MCF 10A (cell line): ENCODE measurements around the gene GRIN1. TPM values are rescaled to one million over a fixed set of nuclear protein-coding genes. Genes with fewer than 3 reads are reported as not detected.

Source experiments
- BruUV-seq: library from RNA; stranded (reverse); fragments of 400-500 nt; replicated peaks from 2 replicates; lab custom pipeline; 2021; lab: Mats Ljungman, UMichigan
- CTCF ChIA-PET: fragments of 300-600 bp; sonication (Branson Sonifier 250); formaldehyde crosslinking; extraction: SDS; loops from one replicate; lab custom pipeline; 2021; ENCODE audit warnings: antibody characterized with exemption, inconsistent platforms; lab: Yijun Ruan, JAX
- POLR2A ChIA-PET: fragments of 300-600, 350-650 bp; sonication (Branson Sonifier 250); formaldehyde crosslinking; extraction: SDS; loops from one replicate; lab custom pipeline; 2020; ENCODE audit warnings: antibody characterized with exemption, inconsistent platforms; lab: Yijun Ruan, JAX
- DNase-seq: peaks from one replicate; pipeline ENCODE4 v3.0.0-alpha.2; 2018; ENCODE audit not compliant: unreplicated experiment
- H3K27ac Mint-ChIP-seq: one replicate; pipeline ENCODE4 v1.8.0; 2022; ENCODE audit warnings: mild to moderate bottlenecking, low read depth, mixed read lengths; ENCODE audit not compliant: unreplicated experiment
- H3K27me3 Mint-ChIP-seq: one replicate; pipeline ENCODE4 v1.8.0; 2022; ENCODE audit warnings: mixed read lengths; ENCODE audit not compliant: insufficient read depth, unreplicated experiment
- H3K36me3 Mint-ChIP-seq: one replicate; pipeline ENCODE4 v1.8.0; 2022; ENCODE audit warnings: mild to moderate bottlenecking, moderate library complexity, mixed read lengths; ENCODE audit not compliant: insufficient read depth, unreplicated experiment
- H3K4me1 Mint-ChIP-seq: one replicate; pipeline ENCODE4 v1.8.0; 2022; ENCODE audit warnings: mixed read lengths; ENCODE audit not compliant: insufficient read depth, unreplicated experiment
- H3K4me3 Mint-ChIP-seq: one replicate; pipeline ENCODE4 v1.8.0; 2022; ENCODE audit warnings: mild to moderate bottlenecking, moderate library complexity, mixed read lengths; ENCODE audit not compliant: unreplicated experiment
- H3K9me3 Mint-ChIP-seq: one replicate; pipeline ENCODE4 v1.8.0; 2022; ENCODE audit warnings: mixed read lengths; ENCODE audit not compliant: unreplicated experiment
- CTCF ChIP-seq: fragments of 200-600 bp; IDR thresholded peaks from one replicate; pipeline ENCODE4 v1.8.0; 2022; ENCODE audit warnings: antibody characterized with exemption, mild to moderate bottlenecking; ENCODE audit not compliant: unreplicated experiment
- intact Hi-C: fragments of 100-400 bp; cut with micrococcal nuclease; formaldehyde crosslinking; loops from 2 replicates; pipeline ENCODE4 v1.14.1; 2022
- total RNA-seq: library from RNA; stranded (reverse); gene quantifications from 2 replicates; pipeline ENCODE4 v1.2.3, GENCODE V29; 2022

The GRIN1 gene
- total RNA-seq, 1 experiment from 2014 or later: 1.4 TPM

DNA sequence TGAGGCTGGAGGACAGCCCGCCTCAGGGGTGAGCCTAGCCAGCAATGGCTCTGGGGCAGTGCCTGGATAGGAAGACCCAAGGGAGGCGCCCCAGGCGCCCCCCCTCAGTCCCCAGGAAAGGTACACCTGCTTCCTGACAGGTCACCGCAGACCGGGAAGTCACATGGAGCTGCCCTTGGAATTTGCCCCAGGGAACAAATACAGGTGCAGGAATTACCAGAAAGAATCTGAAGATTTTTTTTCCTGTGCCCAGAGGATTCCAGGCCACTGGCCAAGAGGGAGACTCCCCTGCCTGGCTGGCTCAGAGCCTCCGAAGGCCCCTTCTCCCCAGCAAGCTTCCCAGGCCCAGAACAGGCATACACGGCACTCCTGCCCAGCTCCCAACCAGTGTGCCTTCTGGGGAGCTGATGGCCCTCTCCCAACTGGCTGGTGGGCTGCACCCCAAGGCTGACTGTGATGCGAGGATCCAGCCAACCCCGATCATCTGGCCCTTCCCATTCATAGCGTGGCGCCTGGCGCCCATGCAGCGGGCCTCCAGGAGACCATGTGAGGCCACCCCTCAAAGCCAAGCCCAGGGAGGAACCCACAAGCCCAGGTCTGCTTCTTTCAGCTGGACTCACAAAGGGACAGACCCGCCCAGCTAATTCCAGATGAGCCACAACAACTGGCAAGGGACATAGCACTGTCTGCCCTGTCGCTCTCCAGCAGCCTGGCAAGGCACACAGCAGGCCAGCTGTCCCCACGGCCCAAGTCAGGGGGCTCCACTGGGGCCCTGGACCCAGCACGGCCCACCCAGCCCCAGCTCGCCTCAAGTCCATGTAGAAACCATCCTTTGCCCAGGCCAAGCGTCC is 59.3 kb downstream of the GRIN1 start:
- CTCF ChIA-PET: interaction anchor here (0.5 to 1.3 kb wide), 6 partner anchors 25 to 138 kb away, joined by 3 to 7 read pairs (median 3); no protein-coding TSS in a partner anchor
- intact Hi-C loops: no loop called here
- no peaks in the 10 kb centered on the region for H3K9me3 Mint-ChIP-seq
- no peak overlapping the region for H3K27ac Mint-ChIP-seq
- peaks cover 8% of the 10 kb centered on the region for H3K36me3 Mint-ChIP-seq
- H3K27me3 Mint-ChIP-seq: no peaks in the 10 kb centered on the region
- BruUV-seq: no TSS peak
- POLR2A ChIA-PET: interaction anchor here (0.6 to 3.6 kb wide), 6 partner anchors 10 to 425 kb away, joined by 3 to 43 read pairs (median 10); partner anchors contain the start of genes ANAPC2, CYSRT1, RNF224 and SSNA1
- DNase-seq: peak; percentile 53
- peak overlapping the region; percentile 76 for H3K4me3 Mint-ChIP-seq
- H3K4me1 Mint-ChIP-seq: peaks cover 18% of the 10 kb centered on the region
- TF ChIP-seq CTCF: no peak

GRCh38 chr9:137198902-137199283 is 59.9 kb downstream of the GRIN1 start:
- H3K9me3 Mint-ChIP-seq: no peaks in the 10 kb centered on the region

GRCh38 chr9:137199411-137200121 is 60.6 kb downstream of the GRIN1 start:
- peaks cover 18% of the 10 kb centered on the region for H3K4me1 Mint-ChIP-seq
- TF ChIP-seq CTCF: no peak
- ChIA-PET POLR2A (interaction anchor here (1.5 to 3.6 kb wide), 4 partner anchors 11 to 70 kb away, joined by 5 to 43 read pairs (median 22); partner anchors contain the start of genes ANAPC2, CYSRT1, RNF224 and SSNA1), CTCF (interaction anchor here (0.6 to 1.3 kb wide), 4 partner anchors 17 to 711 kb away, joined by 3 to 7 read pairs (median 5); no protein-coding TSS in a partner anchor)
- H3K36me3 Mint-ChIP-seq: peaks cover 8% of the 10 kb centered on the region
- H3K4me3 Mint-ChIP-seq: peak overlapping the region; percentile 76
- DNase-seq: no peak
- intact Hi-C loops: no loop called here
- no peaks in the 10 kb centered on the region for H3K9me3 Mint-ChIP-seq
- no peaks in the 10 kb centered on the region for H3K27me3 Mint-ChIP-seq
- no TSS peak for BruUV-seq
- H3K27ac Mint-ChIP-seq: no peak overlapping the region

More at GRCh38 chr9:137198902-137199283, 59.9 kb downstream of the GRIN1 start:
- Mint-ChIP-seq H3K27me3 (no peaks in the 10 kb centered on the region), H3K4me3 (peak overlapping the region; percentile 76), H3K4me1 (peaks cover 18% of the 10 kb centered on the region), H3K27ac (no peak overlapping the region), H3K36me3 (peaks cover 8% of the 10 kb centered on the region)
- DNase-seq: no peak
- POLR2A ChIA-PET: interaction anchor here (1.5 to 3.6 kb wide), 4 partner anchors 10 to 69 kb away, joined by 5 to 43 read pairs (median 22); partner anchors contain the start of genes ANAPC2, CYSRT1, RNF224 and SSNA1
- intact Hi-C loops: no loop called here
- CTCF ChIA-PET: interaction anchor here (0.6 to 1.3 kb wide), 5 partner anchors 18 to 711 kb away, joined by 3 to 7 read pairs (median 4); no protein-coding TSS in a partner anchor
- BruUV-seq: no TSS peak
- no peak for TF ChIP-seq CTCF
